ENCODE data around the gene GRIA3. TPM values are rescaled to one million over a fixed set of nuclear protein-coding genes. Genes with fewer than 3 reads are reported as not detected.
"Not testable (repeated sequence)": the region's sequence is repeated elsewhere in the genome, so short reads cannot be mapped to it uniquely, and the experiment has no call there.

Gene GRIA3
- total RNA-seq, 1 donor from 2014 or later = 4.8 TPM

- DNase-seq (ENCODE audit: low spot score) = no peak
Measured at GRCh38 chrX:123464709-123465108, 280.6 kb downstream of the GRIA3 start.

GRCh38 chrX:123468481-123468880 lies 284.4 kb downstream of the GRIA3 start:
- DNase-seq (ENCODE audit: low spot score) = no peak

- no peak for DNase-seq (ENCODE audit: low spot score)
Measured at GRCh38 chrX:123475068-123475724, 291.1 kb downstream of the GRIA3 start.

DNA sequence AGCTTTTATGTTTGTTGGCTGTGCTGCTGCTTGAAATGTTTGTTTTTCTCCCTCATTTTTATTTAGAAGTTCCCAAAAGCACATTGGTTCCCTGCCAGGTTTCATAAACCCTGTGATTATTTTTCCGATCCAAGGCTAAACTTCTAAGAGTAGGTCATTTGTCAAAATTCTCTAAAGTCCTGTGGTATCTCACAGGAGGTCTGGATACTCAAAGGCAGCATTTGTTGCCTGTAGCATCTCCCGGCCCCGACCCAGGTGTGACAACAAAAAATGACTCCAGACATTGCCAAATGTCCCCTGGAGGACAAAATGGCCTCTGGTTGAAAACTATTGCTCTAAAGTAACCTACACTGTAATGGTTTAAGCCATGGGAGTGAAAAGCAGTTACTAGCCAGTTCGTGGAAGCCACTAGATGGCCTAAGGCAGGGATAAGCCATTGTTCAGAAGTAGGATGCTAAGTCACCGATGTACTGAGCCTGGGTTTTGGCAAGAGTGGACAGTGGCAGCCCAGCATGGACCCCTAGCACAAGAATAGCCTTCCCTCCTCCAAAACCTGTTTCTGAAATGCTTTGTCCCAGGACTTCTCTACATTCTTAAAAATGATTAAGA lies 292.6 kb downstream of the GRIA3 start:
- no peak for DNase-seq (ENCODE audit: low spot score)

GRCh38 chrX:123477673-123478072 lies 293.6 kb downstream of the GRIA3 start:
- no peak for DNase-seq (ENCODE audit: low spot score)

DNA sequence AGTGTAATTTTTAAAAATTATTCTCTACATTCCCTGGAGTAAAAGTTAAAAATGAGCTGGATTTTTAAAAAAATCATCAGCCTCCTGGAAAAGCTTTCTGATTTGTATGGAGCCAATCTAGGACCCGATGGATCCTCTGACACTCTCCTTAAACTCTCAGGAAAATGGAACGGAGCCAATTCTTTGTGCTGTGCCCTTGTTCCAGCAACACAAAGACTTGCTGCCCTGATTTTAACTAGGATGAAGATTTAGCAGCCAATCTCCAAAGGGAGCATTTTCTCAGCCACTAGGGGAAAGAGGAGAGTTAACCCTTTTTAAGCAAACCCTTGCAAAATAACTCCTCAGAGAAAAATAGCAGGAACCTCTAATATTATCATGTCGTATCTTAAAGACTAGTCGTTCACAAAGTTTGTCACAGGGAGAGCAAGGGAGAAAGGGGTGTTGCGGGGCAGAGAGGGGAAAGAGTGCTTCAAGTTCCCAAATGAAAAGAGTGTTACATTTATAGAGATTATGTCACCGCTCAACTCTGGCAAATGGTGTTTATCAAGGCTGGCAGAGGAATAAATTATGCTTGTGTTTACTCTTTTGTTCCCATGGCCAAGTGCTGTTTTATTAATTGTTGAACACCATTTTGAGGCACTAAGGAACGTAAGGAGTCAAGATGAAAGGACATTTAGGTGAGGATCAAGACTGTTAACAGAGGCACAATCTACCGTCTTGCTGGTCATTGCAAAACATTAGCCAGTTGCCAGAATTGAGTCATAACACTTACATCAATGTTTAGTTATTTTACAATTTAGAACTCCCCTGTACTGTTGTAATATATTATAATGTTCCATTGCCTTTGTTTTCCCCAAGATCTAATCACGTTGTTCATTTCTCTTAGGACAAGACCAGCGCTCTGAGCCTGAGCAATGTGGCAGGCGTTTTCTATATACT lies 298.1 kb downstream of the GRIA3 start:
- DNase-seq (ENCODE audit: low spot score) = no peak

DNA sequence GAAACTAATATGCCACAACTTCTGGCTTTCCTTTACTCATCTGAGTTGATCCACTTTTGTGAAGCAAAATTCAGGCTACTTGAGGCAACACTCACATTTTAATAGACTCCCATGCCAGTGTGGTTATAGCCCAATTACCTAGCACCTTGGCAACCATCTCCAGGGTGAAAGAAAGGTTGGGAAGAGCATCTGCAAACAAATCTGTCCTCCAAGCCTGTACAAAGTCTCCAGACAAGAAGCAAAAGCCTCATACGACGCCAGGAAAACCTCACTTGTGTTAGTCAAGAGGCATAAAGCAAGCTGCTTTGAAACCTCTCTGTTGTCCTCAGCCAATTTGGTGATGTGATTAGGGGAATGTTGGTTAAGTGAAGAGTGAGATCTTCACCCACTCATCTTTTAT lies 302.2 kb downstream of the GRIA3 start:
- DNase-seq (ENCODE audit: low spot score) = no peak

GRCh38 chrX:123487236-123487635 lies 303.2 kb downstream of the GRIA3 start:
- DNase-seq (ENCODE audit: low spot score) = no peak

DNA sequence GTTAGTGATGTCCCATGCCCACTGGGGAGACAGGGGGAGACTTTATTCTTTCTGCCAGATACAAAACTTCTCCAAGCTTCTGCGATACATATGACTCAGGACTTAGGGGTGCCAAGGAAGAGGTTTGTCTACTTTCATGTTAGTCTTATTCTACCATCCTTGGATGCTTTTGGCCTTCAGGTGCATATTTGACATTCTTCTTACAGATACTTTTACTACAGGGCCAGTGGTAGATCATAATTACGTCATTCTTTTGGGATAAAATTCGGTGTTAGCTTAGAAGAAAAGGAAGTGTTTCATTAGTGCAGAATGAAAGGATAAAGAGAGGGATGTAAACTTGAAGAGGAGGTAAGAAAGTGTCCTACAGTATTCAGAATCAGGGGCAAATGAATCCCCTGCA lies 303.6 kb downstream of the GRIA3 start:
- no peak for DNase-seq (ENCODE audit: low spot score)

- DNase-seq (ENCODE audit: low spot score) = no peak
Measured at GRCh38 chrX:123489011-123489410, 304.9 kb downstream of the GRIA3 start.

GRCh38 chrX:123493857-123494256 lies 309.8 kb downstream of the GRIA3 start:
- DNase-seq (ENCODE audit: low spot score) = no peak

- no peak for DNase-seq (ENCODE audit: low spot score)
Measured at GRCh38 chrX:123499787-123500186, 315.7 kb downstream of the GRIA3 start.

GRCh38 chrX:123504047-123504446 lies 320.0 kb downstream of the GRIA3 start:
- no peak for DNase-seq (ENCODE audit: low spot score)

- no peak for DNase-seq (ENCODE audit: low spot score)
Measured at GRCh38 chrX:123504630-123505270, 320.7 kb downstream of the GRIA3 start.

- no peak for DNase-seq (ENCODE audit: low spot score)
Measured at GRCh38 chrX:123513585-123514278, 329.7 kb downstream of the GRIA3 start.

- DNase-seq (ENCODE audit: low spot score) = not testable (repeated sequence)
Measured at GRCh38 chrX:123514279-123514640, 330.2 kb downstream of the GRIA3 start.

DNA sequence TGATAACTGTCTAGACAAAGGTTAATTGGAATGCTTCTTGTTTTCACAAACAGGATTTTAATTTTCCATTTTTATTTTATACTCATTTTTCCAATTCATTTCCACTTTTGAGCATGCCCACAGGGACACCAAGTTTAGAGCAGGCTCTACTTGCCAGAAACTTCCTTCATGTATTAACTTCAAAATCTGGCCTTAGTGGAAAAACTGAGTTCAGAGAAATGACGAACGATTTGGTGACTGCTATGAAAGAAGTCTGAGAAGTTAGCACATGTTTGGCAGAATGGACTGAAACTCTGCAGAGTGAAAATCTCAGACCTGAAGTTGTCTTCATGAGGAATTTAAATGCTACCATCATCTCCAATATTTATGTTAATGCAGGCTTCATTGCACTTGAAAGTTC lies 334.7 kb downstream of the GRIA3 start:
- no peak for DNase-seq (ENCODE audit: low spot score)

- no peak for DNase-seq (ENCODE audit: low spot score)
Measured at GRCh38 chrX:123525123-123525725, 341.1 kb downstream of the GRIA3 start.

DNA sequence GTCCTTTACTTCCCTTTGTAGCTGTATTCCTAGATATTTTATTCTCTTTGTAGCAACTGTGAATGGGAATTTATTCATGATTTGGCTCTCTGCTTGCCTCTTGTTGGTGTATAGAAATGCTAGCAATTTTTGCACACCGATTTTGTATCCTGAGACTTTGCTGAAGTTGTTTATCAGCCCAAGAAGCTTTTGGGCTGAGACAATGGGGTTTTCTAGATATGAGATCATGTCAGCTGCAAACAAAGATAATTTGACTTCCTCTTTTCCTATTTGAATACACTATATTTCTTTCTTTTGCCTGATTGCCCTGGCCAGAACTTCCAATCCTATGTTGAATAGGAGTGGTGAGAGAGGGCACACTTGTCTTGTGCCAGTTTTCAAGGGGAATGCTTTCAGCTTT lies 346.6 kb downstream of the GRIA3 start:
- DNase-seq (ENCODE audit: low spot score) = not testable (repeated sequence)

All from mucosa of gallbladder (tissue), 1 donor.